Middle frontal gyrus (tissue), 1 donor: ENCODE data around the gene BCL6.
"Not testable (repeated sequence)": the region's sequence is repeated elsewhere in the genome, so short reads cannot be mapped to it uniquely, and the experiment has no call there.

Experiments used
- DNase-seq: peaks from one replicate; pipeline ENCODE4 v3.0.0-alpha.2; 2015; ENCODE audit warnings: low spot score; ENCODE audit errors: extremely low spot score

The BCL6 gene

DNA sequence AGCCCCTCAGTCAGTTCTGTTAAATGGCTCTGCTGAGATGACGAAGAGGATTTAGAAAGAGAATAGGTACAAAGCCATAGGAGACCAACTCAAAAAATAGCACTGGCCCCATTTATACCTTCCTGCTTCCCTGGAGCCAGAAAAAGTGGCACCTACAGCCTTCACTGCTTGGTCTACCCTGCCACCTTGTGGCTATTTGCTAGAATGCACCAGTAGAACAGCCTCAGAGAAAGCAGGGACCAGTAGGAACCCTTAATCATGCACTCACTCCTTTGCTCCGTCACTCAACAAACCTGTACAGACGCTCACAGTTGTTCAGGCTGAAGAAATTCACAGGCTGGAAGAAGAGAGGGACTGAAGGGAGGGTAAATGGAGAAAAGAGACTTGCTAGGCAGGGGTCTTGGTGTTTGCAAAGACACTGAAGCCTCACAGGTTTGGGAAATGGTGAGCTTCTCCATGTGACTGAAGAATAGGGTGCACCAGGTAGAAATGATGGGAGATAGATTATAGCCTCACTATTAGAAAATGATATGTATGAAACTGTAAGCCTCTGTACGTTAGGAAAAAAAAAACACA is 30.8 kb downstream of the BCL6 start:
- DNase-seq = peak; percentile 68

DNA sequence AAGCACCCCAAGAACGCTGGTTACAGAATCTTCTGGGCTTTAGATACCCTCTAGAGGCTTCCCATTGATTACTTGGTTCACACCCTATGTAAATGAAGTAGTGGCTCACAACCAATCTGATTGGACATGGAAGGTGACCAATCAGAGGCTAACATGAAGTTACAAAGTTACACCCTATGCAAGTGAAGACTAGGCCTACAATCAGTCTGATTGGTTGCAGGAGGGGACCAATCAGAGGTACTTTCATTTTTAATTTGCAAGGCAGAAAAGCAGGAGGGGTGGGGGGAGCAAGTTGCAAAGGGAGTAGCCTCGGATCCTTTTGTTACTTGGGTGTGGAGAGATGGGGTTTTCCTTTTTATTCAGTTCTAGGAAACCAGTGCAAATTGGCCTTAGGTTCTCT is 31.8 kb downstream of the BCL6 start:
- DNase-seq = no peak

DNA sequence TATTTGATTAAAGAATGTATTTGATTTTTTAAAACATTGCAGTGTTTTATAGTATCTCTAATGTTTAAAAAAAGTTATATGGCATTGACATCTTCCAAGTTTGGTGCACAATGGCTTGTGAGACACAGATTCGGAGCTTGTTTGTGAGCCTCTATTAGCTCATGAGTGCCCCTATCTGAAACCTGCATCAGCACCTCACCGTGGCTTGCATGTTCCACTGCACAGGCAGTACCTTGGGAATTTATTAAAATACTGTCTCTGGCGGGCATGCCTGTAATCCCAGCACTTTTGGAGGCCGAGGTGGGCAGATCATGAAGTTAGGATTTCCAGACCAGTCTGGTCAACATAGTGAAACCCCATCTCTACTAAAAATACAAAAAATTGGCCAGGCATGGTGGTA is 36.1 kb downstream of the BCL6 start:
- no peak for DNase-seq

GRCh38 chr3:187708696-187709095 is 36.6 kb downstream of the BCL6 start:
- no peak for DNase-seq

GRCh38 chr3:187706971-187707370 is 38.3 kb downstream of the BCL6 start:
- no peak for DNase-seq

GRCh38 chr3:187705164-187705563 is 40.1 kb downstream of the BCL6 start:
- DNase-seq = no peak

DNA sequence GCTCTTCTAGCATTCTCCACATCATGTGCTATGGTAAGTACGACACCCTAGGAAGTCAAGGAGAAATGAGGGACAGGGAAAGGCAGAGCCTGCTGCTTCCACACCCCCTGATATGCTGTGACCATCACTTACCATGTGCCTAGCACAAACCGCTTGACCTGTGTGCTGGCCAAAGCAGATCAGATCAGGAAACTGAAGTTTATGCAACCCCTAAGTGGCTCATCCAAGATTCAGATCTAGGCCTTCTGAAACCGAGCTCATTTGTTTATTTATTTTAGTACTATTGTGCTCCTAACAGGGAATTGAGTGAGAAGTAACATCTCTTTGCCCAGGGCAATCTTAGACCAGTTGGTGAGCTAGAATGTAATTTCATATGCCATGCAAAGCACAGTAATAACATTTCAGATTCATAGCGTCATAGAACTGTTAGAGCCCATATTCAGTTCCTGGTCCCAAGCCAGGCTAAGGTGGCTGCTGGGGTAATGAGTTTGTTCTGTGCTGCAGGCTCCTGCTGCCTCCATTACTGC is 42.7 kb downstream of the BCL6 start, which contains the start of gene RTP2:
RTP2 (minus strand) TSS at position 51 of the 527 bp plus-strand sequence. CDS start 429 bp downstream, outside the sequence.
- no peak for DNase-seq

DNA sequence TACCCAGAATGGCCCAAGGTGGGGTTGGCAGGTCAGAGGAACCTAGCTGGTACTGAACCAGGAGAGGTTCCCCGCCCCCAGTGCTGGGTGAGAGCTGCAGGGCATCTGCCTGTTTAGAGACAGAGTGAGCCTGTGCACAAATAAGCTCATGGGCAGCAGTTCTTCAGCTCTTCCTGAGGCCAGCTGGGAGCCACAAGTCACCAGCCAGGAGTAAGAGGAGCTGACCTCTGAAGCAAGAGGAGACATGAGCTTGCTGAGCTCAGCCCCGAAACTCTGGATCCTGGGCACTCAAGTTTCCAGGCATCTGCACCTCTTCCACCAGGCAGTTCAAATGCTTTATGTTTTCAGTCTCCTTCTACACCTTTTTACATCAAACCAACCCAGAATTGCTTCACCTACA is 45.0 kb downstream of the BCL6 start:
- DNase-seq = no peak

DNA sequence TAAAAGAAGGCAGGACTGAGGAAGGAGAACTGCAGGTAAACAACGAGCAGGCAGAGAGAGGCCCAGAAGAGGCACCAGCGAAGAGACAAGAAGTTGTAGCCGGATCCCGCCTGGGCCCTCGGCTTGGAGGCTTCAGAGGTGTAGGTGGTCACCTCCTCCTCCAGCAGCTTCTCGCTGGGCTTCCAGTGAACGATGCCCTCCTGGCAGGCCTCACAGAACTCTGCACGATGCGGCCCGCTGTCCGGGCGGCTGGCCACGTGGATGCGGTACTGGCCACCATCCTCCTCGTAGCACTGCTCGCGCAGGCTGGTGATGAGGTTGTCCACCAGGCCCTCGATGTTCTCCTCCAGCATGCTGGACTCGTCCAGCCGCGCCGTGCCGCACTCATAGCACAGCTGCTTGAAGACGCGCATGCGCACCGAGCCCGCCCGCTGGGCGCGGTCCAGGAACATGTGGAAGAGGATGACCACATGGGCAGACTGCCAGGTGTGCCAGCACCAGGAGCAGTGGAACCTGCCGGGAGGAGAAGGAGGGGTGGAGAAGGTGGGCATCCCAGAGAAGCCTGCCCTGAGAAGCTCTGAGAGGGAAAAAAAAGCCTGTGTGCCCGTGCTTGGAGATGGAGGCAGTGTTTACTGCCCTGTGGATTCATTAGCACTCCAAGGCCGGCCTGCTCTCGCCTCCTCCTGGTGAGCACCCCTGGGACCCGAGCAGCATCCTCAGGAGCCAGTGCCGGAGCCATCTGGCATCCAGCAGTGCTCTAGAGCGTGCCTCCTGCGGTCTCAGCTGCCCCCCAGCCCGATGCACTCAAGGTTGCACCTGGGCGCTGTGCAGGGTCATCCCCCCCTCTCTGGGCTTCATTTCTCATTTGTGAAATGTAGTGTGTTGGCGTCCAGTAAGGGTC is 46.5 kb downstream of the BCL6 start:
- DNase-seq = no peak

GRCh38 chr3:187696021-187696420 is 49.2 kb downstream of the BCL6 start:
- DNase-seq = no peak

DNA sequence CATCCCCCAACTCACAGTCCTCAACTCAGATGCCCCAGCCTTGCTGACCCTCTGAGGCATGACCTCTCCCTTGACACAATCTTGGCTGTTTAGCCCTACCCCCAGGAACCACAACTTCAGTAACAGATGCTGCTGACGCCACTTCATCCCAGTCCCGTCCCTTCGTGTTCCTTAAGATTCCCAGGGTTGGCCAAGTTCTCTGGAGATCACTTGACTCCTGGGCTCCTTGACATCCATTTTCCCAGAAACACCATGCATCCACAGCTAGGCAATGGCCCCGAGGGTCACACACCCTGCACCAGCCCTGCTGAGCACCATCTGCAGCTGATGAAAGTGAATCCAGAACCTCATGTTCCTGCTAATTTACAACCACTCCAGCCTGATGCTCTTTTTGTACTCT is 49.8 kb downstream of the BCL6 start:
- DNase-seq = no peak

- DNase-seq = no peak
Measured at GRCh38 chr3:187694801-187695200, 50.5 kb downstream of the BCL6 start.

DNA sequence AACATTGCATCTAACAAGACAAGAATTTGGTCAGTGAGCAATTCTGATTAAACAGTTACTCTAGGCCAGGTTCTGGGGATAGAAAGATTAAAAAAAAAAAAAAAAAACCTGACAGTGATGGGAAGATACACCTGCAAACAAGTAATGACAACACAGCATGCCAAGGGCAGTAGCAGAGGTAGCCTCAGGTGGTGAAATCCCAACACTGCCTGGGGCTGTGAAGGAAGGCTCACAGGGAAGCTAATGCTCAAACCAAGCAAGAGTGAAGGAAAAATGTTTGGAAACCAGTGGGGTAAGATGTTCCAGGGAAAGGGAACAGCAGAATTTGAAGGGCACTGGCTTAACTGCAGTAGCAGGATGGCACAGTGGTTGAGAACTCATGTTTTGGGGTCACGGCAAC is 51.8 kb downstream of the BCL6 start:
- no peak for DNase-seq

- no peak for DNase-seq
Measured at GRCh38 chr3:187689984-187690383, 55.3 kb downstream of the BCL6 start.

GRCh38 chr3:187686621-187687273 is 58.5 kb downstream of the BCL6 start:
- no peak for DNase-seq

DNA sequence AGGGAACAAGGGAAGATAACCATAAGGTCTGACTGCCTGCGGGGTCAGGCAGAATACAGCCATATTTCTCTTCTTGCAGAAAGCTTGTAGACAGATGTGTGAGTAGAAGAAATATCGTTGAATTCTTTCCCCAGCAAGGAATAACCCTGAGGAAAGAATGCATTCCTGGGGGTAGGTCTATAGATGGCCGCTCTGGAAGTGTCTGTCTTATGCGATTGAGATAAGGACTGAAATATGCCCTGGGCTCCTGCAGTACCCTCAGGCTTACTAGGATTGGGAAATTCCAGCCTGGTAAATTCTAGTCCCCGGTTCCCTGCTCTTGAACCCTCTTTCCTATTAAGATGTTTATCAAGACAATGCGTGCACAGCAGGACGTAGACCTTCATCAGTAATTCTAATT is 59.3 kb downstream of the BCL6 start:
- DNase-seq = no peak

DNA sequence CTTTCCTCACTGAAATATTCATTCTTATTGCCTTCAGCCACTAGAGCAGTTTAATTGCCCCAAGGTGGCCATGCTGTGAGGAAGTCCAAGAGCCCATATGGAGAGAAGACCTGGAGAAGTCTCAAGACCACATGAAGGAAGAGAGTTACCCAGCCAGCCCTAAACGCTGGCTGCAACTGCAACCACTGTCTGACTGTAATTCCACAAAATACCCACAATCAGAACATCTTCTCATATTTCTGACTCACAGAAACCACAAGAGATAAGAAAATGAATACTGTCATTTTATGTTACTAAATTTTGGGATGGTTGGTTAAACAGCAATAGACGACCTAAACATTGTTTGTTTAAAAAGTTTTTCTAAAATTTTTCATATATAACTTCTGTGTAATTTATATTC is 60.4 kb downstream of the BCL6 start:
- no peak for DNase-seq

- DNase-seq = no peak
Measured at GRCh38 chr3:187684444-187684843, 60.8 kb downstream of the BCL6 start.

DNA sequence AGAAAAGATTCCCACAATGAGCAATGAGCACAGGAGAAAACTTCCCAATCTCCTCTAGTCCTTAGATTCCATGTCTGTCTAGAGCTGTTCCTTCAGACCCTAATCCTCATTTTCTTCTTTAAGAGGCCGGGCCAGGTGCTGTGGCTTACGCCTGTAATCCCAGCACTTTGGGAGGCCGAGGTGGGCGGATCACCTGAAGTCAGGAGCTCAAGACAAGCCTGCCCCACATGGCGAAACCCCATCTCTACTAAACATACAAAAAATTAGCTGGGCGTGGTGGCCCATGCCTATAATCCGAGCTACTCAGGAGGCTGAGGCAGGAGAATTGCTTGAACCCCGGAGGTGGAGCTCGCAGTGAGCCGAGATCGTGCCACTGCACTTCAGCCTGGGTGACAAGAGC is 63.5 kb downstream of the BCL6 start:
- DNase-seq = not testable (repeated sequence)

- peak; percentile 37 for DNase-seq
Measured at GRCh38 chr3:187679638-187680396, 65.5 kb downstream of the BCL6 start.

DNA sequence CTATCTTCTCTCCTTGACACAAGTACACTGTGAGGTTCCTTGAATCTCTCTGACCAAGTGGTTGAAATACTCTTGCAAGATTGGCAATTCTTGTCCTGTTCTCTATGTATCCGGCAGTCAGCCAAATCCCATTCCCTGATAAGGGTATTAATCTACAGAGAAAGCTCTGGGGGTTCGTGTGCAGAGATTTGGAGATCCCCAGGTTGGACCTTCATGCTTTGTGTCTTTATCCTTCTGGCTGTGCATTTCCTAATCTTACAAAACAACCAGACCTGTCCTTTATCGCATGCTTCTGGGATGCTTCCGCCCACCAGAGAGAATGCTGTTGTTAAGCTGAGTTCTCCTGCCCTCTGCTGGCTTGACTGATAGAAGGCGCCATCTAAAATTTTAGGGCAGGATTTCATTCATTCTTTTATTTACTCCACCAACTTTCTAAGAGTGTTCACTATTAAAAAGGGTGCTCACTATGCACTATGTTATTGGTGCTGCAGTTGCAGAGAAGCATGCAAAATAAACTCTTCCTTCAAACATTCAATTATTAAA is 66.5 kb downstream of the BCL6 start:
- peak; percentile 37 for DNase-seq
